KOPT-K1 (cell line): Measurements from ENCODE around the gene IDUA.
"Not testable (repeated sequence)": the region's sequence is repeated elsewhere in the genome, so short reads cannot be mapped to it uniquely, and the experiment has no call there.

Source experiments
- H3K27ac ChIP-seq: fragments of 200-600 bp; sonication (generic); 2 replicates; pipeline ENCODE4 v1.5.1; 2016; ENCODE audit warnings: antibody characterized with exemption, mild to moderate bottlenecking, low read depth, low read length; ENCODE audit not compliant: poor library complexity, severe bottlenecking
- H3K36me3 ChIP-seq: fragments of 200-600 bp; sonication (generic); 2 replicates; pipeline ENCODE4 v1.5.1; 2017; ENCODE audit warnings: antibody characterized with exemption, mild to moderate bottlenecking, low read length, moderate library complexity; ENCODE audit not compliant: insufficient read depth
- H3K9me3 ChIP-seq: fragments of 200-600 bp; sonication (generic); 2 replicates; pipeline ENCODE4 v1.5.1; 2017; ENCODE audit warnings: antibody characterized with exemption, low read length, mild to moderate bottlenecking; ENCODE audit not compliant: insufficient read depth, poor library complexity, severe bottlenecking

The IDUA gene

DNA sequence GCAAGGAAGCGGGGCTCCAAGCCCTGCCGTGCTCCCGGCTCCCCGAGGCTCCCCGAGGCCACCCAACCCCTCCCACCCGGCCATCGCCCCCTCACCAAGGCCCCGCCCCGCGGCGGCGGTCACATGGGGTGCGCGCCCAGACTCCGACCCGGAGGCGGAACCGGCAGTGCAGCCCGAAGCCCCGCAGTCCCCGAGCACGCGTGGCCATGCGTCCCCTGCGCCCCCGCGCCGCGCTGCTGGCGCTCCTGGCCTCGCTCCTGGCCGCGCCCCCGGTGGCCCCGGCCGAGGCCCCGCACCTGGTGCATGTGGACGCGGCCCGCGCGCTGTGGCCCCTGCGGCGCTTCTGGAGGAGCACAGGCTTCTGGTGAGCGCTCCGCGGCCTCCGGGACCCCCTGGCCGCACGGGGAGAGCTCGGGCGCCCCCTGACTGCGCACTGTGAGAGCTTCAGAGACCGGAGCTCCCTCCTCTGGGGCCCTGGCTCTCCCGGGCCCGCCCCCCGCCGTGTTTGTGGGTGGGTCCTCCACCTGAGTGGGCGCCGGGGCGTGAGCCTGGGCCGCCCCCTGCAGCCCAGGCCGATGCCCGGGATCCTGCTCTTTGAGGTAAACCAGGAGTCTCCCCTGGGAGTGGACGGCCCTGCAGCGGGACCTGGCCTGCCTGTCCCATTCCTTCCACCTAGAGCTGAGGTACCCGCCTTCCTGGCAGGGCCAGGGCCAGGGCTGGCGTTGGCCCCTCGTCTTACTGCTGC lies at the start of gene IDUA:
Gene IDUA, plus strand, starts transcription at position 166 of the 745 bp plus-strand sequence. Its CDS starts 41 bp downstream, at position 207.
- peak within 1 kb of the TSS; percentile 71 for H3K27ac ChIP-seq
- no peaks in the 10 kb centered on the region for H3K9me3 ChIP-seq
- H3K36me3 ChIP-seq = peaks cover 10% of the 10 kb centered on the region; the same call in 1 of the 2 replicates

DNA sequence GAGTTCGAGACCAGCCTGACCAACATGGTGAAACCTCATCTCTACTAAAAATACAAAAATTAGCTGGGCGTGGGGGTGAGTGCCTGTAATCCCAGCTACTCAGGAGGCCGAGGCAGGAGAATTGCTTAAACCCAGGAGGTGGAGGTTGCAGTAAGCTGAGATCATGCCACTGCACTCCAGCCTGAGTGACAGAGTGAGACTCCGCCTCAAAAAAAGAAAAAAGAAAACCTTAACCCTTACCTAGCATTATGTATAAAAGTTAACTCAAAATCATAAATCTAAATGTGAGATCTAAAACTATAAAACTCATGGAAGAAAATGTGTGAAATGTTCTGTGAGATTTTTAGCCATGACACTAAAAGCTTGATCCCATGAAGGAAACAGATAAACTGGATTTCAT lies 47.3 kb upstream of the IDUA start:
- H3K36me3 ChIP-seq = not testable (repeated sequence)

GRCh38 chr4:945274-946102 lies 41.4 kb upstream of the IDUA start:
- no peak overlapping the region for H3K27ac ChIP-seq
- no peaks in the 10 kb centered on the region for H3K36me3 ChIP-seq
- no peaks in the 10 kb centered on the region for H3K9me3 ChIP-seq

More for the DNA sequence above, 47.3 kb upstream of the IDUA start:
- H3K9me3 ChIP-seq, H3K27ac ChIP-seq: not testable (repeated sequence)

- Histone ChIP-seq H3K36me3 (no peaks in the 10 kb centered on the region), H3K9me3 (no peaks in the 10 kb centered on the region), H3K27ac (no peak overlapping the region)
Measured at GRCh38 chr4:946103-946450, 40.8 kb upstream of the IDUA start.

GRCh38 chr4:946517-947471 lies 40.0 kb upstream of the IDUA start:
- no peaks in the 10 kb centered on the region for H3K36me3 ChIP-seq
- H3K9me3 ChIP-seq = no peaks in the 10 kb centered on the region
- H3K27ac ChIP-seq = no peak overlapping the region

DNA sequence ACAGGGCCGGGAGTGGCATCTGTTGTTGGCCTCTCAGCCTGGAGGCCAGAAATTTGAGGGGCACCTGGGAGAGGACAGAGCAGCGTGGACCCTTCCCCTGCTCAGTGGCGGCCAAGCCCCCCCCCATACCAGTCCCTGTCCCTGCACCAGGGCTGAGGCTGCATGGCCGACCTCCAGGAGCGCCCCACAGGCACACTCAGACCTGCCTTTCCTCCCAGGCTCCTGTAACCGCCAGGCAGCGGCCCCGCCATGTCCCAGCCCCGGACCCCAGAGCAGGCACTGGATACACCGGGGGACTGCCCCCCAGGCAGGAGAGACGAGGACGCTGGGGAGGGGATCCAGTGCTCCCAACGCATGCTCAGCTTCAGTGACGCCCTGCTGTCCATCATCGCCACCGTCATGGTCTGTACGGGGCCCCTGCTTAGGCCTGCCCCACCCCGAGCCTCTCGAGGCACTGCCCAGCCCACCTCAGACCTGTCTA lies 39.3 kb upstream of the IDUA start:
- no peaks in the 10 kb centered on the region for H3K36me3 ChIP-seq
- no peak overlapping the region for H3K27ac ChIP-seq
- no peaks in the 10 kb centered on the region for H3K9me3 ChIP-seq

- H3K9me3 ChIP-seq = no peaks in the 10 kb centered on the region
- H3K27ac ChIP-seq = no peak overlapping the region
- H3K36me3 ChIP-seq = no peaks in the 10 kb centered on the region
Measured at GRCh38 chr4:948101-948935, 38.5 kb upstream of the IDUA start.

DNA sequence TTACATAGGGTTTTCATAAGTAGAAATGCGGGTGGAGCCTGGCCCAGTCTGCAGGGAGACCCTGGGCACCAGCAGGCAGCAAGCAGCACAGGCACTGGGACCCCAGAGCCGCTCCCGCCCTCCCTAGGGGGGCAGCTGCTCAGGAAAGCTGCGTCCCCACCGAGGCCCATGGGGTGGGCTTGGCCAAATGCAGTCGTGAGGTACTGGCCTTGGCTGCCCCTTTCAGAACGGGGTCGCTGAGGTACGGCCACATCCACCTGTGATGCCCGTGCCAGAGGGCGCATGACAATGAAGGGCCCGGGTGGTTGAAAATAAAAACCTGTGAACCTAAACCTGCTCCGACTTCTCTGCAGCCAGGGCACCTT lies 37.9 kb upstream of the IDUA start:
- no peak overlapping the region for H3K27ac ChIP-seq
- no peaks in the 10 kb centered on the region for H3K36me3 ChIP-seq
- no peaks in the 10 kb centered on the region for H3K9me3 ChIP-seq

- no peak overlapping the region for H3K27ac ChIP-seq
- H3K36me3 ChIP-seq = no peaks in the 10 kb centered on the region; the same call in 1 of the 2 replicates
- H3K9me3 ChIP-seq = no peaks in the 10 kb centered on the region
Measured at GRCh38 chr4:949656-950055, 37.2 kb upstream of the IDUA start.

DNA sequence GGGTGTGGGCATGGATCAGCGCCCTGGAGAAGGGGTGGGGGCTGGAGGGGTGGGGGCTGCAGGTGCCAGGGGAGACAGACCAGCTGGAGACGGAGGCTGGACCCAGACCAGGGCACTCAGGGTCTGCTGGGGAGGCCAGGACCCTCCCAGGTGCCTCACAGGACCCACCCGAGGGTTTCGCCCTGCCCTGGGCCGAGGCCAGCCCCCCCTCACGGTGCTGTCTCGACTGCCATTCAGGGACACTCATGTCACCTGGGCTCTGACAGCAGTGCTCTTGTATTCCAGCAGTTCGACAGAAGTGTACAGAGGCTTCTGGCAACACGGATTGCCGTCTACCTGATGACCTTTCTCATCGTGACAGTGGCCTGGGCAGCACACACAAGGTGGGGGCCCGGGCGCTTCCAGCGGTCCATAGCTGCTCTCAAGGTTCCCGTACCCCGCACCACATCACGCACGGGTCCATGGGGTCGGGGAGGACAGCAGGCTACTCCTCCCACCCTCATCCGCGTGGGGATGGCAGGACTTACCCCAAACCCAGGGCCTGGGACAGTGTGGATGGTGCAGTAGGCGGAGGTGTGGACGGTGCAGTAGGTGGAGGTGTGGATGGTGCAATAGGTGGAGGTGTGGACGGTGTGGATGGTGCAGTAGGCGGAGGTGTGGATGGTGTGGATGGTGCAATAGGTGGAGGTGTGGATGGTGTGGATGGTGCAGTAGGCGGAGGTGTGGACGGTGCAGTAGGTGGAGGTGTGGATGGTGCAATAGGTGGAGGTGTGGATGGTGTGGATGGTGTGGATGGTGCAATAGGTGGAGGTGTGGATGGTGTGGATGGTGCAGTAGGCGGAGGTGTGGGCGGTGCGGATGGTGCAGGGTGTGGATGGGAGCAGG lies 36.5 kb upstream of the IDUA start:
- no peak overlapping the region for H3K27ac ChIP-seq
- no peaks in the 10 kb centered on the region; the same call in 1 of the 2 replicates for H3K36me3 ChIP-seq
- no peaks in the 10 kb centered on the region for H3K9me3 ChIP-seq

DNA sequence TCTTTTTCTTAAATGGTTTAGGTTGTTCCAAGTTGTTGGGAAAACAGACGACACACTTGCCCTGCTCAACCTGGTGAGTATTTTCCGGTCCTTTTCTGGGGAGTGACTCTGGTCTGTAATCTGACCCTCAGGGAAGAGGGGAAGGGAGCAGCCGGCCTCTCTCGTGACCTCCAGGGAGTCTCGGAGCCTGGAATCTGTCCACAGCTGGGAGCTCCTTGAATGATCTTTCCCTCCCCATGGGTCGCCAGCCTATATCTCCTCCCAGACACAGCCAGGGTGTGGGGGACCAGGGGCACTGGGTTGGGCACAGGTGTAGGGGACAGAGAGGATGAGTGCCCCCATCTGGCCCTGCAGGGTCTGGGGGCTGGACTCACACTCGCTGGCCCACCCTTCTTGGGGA lies 35.7 kb upstream of the IDUA start:
- H3K9me3 ChIP-seq = no peaks in the 10 kb centered on the region
- H3K36me3 ChIP-seq = no peaks in the 10 kb centered on the region; the same call in 1 of the 2 replicates
- no peak overlapping the region for H3K27ac ChIP-seq

DNA sequence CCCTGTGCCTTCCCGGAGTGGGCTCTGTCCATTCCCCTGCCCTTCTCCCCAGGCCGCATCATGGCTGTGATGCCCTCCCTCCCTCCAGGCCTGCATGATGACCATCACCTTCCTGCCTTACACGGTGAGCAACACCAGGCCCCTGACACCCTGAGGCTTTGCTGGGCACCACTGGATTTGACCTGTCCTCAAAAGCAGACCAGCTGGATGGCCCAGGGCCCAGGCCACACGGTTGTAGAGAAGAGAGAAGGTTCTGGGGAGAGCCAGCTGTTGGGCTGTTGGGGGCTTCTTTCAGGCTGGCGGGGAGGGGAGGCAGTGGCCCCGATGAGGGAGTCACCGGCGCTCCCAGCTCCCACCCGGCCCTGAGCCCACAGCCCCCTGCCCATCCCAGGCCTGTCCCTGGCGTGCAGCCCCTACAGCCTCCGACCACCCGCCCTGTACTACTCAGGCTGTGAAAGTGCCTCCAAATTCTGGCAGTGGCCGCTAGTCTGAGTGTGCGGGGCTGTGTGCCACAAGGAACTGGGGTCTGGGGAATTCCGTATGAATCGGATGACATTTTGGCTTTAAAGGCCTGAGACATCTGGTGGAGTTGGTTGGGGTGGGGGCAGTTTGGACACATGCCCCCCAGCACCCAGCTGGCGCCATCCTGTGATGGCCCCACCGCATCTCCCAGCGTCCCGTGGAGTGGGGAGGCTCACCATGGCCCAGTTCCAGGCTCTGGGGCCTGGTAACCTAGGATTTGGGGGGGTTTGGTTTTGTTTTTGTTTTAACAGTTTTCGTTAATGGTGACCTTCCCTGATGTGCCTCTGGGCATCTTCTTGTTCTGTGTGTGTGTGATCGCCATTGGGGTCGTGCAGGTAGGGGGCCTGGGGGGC lies 35.0 kb upstream of the IDUA start:
- Histone ChIP-seq H3K27ac (no peak overlapping the region), H3K9me3 (no peaks in the 10 kb centered on the region), H3K36me3 (no peaks in the 10 kb centered on the region; the same call in 1 of the 2 replicates)
